Trophoblast cell (in vitro differentiated cells and primary cell): ENCODE results near the gene ADCY5.

Source experiments
- DNase-seq, 2 donors: peaks; one replicate each; pipeline ENCODE4 v3.0.0-alpha.2; 2016
- H2AFZ ChIP-seq: 2 replicates; pipeline ENCODE4 v1.6.1; 2013; ENCODE audit warnings: low read length, moderate library complexity, mild to moderate bottlenecking; ENCODE audit not compliant: insufficient read depth, poor library complexity
- H2AK5ac ChIP-seq: 2 replicates; pipeline ENCODE4 v1.6.1; 2013; ENCODE audit warnings: mild to moderate bottlenecking, low read length
- H2BK120ac ChIP-seq: 2 replicates; pipeline ENCODE4 v1.6.1; 2013; ENCODE audit warnings: low read length, mild to moderate bottlenecking, moderate library complexity; ENCODE audit not compliant: insufficient read depth, poor library complexity
- H2BK12ac ChIP-seq: 2 replicates; pipeline ENCODE4 v1.6.1; 2013; ENCODE audit warnings: mild to moderate bottlenecking, low read length, moderate library complexity
- H2BK5ac ChIP-seq: 2 replicates; pipeline ENCODE4 v1.6.1; 2013; ENCODE audit warnings: low read length, low read depth, moderate library complexity, mild to moderate bottlenecking; ENCODE audit not compliant: poor library complexity
- H3K14ac ChIP-seq: 2 replicates; pipeline ENCODE4 v1.6.1; 2013; ENCODE audit warnings: mild to moderate bottlenecking, low read length
- H3K18ac ChIP-seq: 2 replicates; pipeline ENCODE4 v1.6.1; 2013; ENCODE audit warnings: mild to moderate bottlenecking, low read length
- H3K23ac ChIP-seq: 2 replicates; pipeline ENCODE4 v1.6.1; 2013; ENCODE audit warnings: low read length
- H3K27ac ChIP-seq: 2 replicates; pipeline ENCODE4 v1.5.1; 2013; ENCODE audit warnings: low read depth, mild to moderate bottlenecking, inconsistent platforms, low read length, moderate library complexity
- H3K27me3 ChIP-seq: 2 replicates; pipeline ENCODE4 v1.6.1; 2013; ENCODE audit warnings: inconsistent platforms, mild to moderate bottlenecking, low read length, moderate library complexity; ENCODE audit not compliant: insufficient read depth
- H3K36me3 ChIP-seq, 2 experiments: 1 replicate in 1 of 2; 2 replicates in 1 of 2; pipeline ENCODE4 v1.6.1; 2013; ENCODE audit warnings: low read length in 2 of 2, mild to moderate bottlenecking in 2 of 2, moderate library complexity in 1 of 2; ENCODE audit not compliant: insufficient read depth in 2 of 2, control insufficient read depth in 1 of 2
- H3K4ac ChIP-seq: 2 replicates; pipeline ENCODE4 v1.6.1; 2013; ENCODE audit warnings: low read depth, mild to moderate bottlenecking, low read length, moderate library complexity
- H3K4me1 ChIP-seq, 2 experiments: 1 replicate in 1 of 2; 2 replicates in 1 of 2; pipeline ENCODE4 v1.6.1; 2013; ENCODE audit warnings: low read length in 2 of 2, mild to moderate bottlenecking in 2 of 2, moderate library complexity in 1 of 2; ENCODE audit not compliant: insufficient read depth in 2 of 2, control insufficient read depth in 1 of 2
- H3K4me2 ChIP-seq: 2 replicates; pipeline ENCODE4 v1.6.1; 2013; ENCODE audit warnings: inconsistent platforms, mild to moderate bottlenecking, low read length, moderate library complexity
- H3K4me3 ChIP-seq: 2 replicates; pipeline ENCODE4 v1.5.1; 2013; ENCODE audit warnings: mild to moderate bottlenecking, low read depth, low read length, inconsistent platforms
- H3K79me1 ChIP-seq: one replicate; pipeline ENCODE4 v1.6.1; 2013; ENCODE audit warnings: low read length
- H3K79me2 ChIP-seq: 2 replicates; pipeline ENCODE4 v1.6.1; 2013; ENCODE audit warnings: low read length, mild to moderate bottlenecking; ENCODE audit not compliant: control insufficient read depth, insufficient read depth, poor library complexity
- H3K9ac ChIP-seq: 2 replicates; pipeline ENCODE4 v1.6.1; 2013; ENCODE audit warnings: mild to moderate bottlenecking, low read length
- H3K9me3 ChIP-seq: 2 replicates; pipeline ENCODE4 v1.6.1; 2013; ENCODE audit warnings: low read depth, mild to moderate bottlenecking, control low read depth, inconsistent platforms, low read length; ENCODE audit not compliant: insufficient read depth
- H4K12ac ChIP-seq: 2 replicates; pipeline ENCODE4 v1.6.1; 2013; ENCODE audit warnings: low read depth, mild to moderate bottlenecking, low read length, moderate library complexity
- H4K8ac ChIP-seq: 2 replicates; pipeline ENCODE4 v1.6.1; 2013; ENCODE audit warnings: low read depth, mild to moderate bottlenecking, low read length, moderate library complexity
- H4K91ac ChIP-seq: one replicate; pipeline ENCODE4 v1.6.1; 2013; ENCODE audit warnings: low read depth, mild to moderate bottlenecking, low read length, moderate library complexity
- WGBS: extraction: QIAGEN DNeasy Blood & Tissue Kit; methylation state at CpG from one replicate; pipeline ENCODE4 v1.1.7; 2013; ENCODE audit warnings: missing lambda C conversion rate; ENCODE audit not compliant: insufficient read length, insufficient coverage; ENCODE audit errors: extremely low coverage; 5-methylcytosine and 5-hydroxymethylcytosine counted together

The ADCY5 gene

GRCh38 chr3:123392368-123392767 lies 56.5 kb downstream of the ADCY5 start:
- H2BK12ac ChIP-seq: no peak overlapping the region
- H4K8ac ChIP-seq: no peak overlapping the region
- no peak overlapping the region for H2BK5ac ChIP-seq
- H3K4me2 ChIP-seq: no peak overlapping the region
- H3K4me1 ChIP-seq: peaks cover 0 to 3% of the 10 kb centered on the region in 2 experiments
- no peak overlapping the region for H2BK120ac ChIP-seq
- no peak overlapping the region for H3K4ac ChIP-seq
- no peak overlapping the region for H4K91ac ChIP-seq
- H3K79me2 ChIP-seq: no peaks in the 10 kb centered on the region
- no peak overlapping the region for H3K27ac ChIP-seq
- no peak overlapping the region for H3K23ac ChIP-seq
- no peak overlapping the region for H3K4me3 ChIP-seq
- H2AFZ ChIP-seq: no peak overlapping the region
- DNase-seq: no peak
- H3K79me1 ChIP-seq: no peaks in the 10 kb centered on the region
- no peak overlapping the region for H3K18ac ChIP-seq
- H2AK5ac ChIP-seq: no peak overlapping the region
- no peaks in the 10 kb centered on the region for H3K27me3 ChIP-seq
- peaks cover 6% of the 10 kb centered on the region for H3K9me3 ChIP-seq
- no peak overlapping the region for H3K9ac ChIP-seq
- H3K14ac ChIP-seq: no peak overlapping the region
- H4K12ac ChIP-seq: no peak overlapping the region
- no peaks in the 10 kb centered on the region for H3K36me3 ChIP-seq
- no CpG with 5 or more reads among the region's 5 CpGs for WGBS

DNA sequence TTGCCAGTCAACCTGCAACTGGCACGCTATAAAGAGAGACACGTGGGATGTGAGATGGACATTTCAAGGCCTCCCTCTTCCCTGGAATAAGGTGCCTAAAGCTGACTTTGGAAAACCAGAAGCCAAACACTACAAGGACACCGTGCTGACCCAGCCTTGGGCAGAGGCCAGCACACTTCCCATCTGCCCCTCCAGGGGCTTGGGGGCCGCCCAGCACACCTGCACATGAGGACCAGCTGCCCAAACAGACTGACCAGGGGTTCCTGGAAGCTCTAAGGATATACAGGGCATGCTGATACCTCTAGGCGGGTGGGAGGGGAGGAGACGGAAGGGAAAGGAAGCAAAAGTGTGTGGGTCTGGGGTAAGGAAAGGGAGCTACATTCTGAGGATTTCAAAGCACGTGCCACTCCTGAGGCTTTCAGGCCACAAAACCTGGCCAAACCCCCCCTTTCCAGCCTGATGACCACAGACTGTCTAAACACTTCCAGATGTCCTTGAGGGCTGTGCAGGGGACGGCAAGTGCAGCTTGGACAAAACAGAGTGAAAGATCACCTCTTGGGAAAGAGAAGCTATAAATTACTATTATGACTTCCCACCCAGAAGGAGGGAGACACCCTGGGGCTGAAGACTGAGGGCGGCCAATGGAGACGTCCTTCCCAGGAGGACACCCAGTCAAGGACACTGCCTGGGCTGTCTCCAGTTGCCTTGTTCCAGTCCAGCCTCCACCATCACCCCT lies 57.9 kb downstream of the ADCY5 start:
- H3K79me1 ChIP-seq: no peaks in the 10 kb centered on the region
- WGBS: no CpG with 5 or more reads among the region's 10 CpGs
- H3K36me3 ChIP-seq: no peaks in the 10 kb centered on the region
- H3K14ac ChIP-seq: no peak overlapping the region
- H4K12ac ChIP-seq: no peak overlapping the region
- no peaks in the 10 kb centered on the region for H3K27me3 ChIP-seq
- no peak overlapping the region for H3K4me2 ChIP-seq
- peaks cover 5% of the 10 kb centered on the region for H3K9me3 ChIP-seq
- no peak overlapping the region for H3K27ac ChIP-seq
- H4K91ac ChIP-seq: no peak overlapping the region
- no peak overlapping the region for H3K23ac ChIP-seq
- H2AK5ac ChIP-seq: no peak overlapping the region
- H3K4me3 ChIP-seq: no peak overlapping the region
- H3K4ac ChIP-seq: no peak overlapping the region
- no peak for DNase-seq
- H3K9ac ChIP-seq: peak overlapping the region; percentile 34
- H2BK120ac ChIP-seq: no peak overlapping the region
- H3K4me1 ChIP-seq: peaks cover under 1 to 3% of the 10 kb centered on the region in 2 experiments
- no peak overlapping the region for H2AFZ ChIP-seq
- peak overlapping the region; percentile 9 for H4K8ac ChIP-seq
- no peak overlapping the region for H3K18ac ChIP-seq
- no peak overlapping the region for H2BK5ac ChIP-seq
- H3K79me2 ChIP-seq: no peaks in the 10 kb centered on the region
- no peak overlapping the region for H2BK12ac ChIP-seq

DNA sequence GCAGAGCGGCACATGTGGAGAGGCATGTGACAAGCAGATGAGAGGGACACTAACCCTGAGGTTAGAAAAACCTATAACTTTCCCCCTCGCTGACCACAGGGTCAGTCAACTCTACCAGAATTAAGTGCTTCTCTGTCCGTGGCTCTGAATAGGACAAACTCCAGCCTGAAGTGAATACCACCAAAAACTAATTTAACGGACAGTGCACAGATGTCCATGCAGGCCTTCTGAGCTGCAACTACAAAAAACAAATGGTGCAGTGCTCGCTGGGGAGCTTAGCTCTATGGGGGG lies 59.3 kb downstream of the ADCY5 start:
- H3K23ac ChIP-seq: no peak overlapping the region
- H3K79me2 ChIP-seq: no peaks in the 10 kb centered on the region
- H4K8ac ChIP-seq: no peak overlapping the region
- H3K4me3 ChIP-seq: no peak overlapping the region
- H3K9me3 ChIP-seq: peaks cover 5% of the 10 kb centered on the region
- no peak overlapping the region for H2BK120ac ChIP-seq
- H3K27me3 ChIP-seq: no peaks in the 10 kb centered on the region
- no peak overlapping the region for H3K4me2 ChIP-seq
- no peak overlapping the region for H2AK5ac ChIP-seq
- no peak overlapping the region for H3K9ac ChIP-seq
- H2BK12ac ChIP-seq: no peak overlapping the region
- no peak overlapping the region for H3K18ac ChIP-seq
- no peak overlapping the region for H2AFZ ChIP-seq
- H3K4me1 ChIP-seq: peaks cover 3 to 4% of the 10 kb centered on the region in 2 experiments
- no peaks in the 10 kb centered on the region for H3K79me1 ChIP-seq
- H2BK5ac ChIP-seq: no peak overlapping the region
- no peak overlapping the region for H3K4ac ChIP-seq
- H3K36me3 ChIP-seq: no peaks in the 10 kb centered on the region
- H4K12ac ChIP-seq: no peak overlapping the region
- H3K14ac ChIP-seq: no peak overlapping the region
- DNase-seq: no peak
- no peak overlapping the region for H4K91ac ChIP-seq
- WGBS: no CpG with 5 or more reads among the region's 5 CpGs
- no peak overlapping the region for H3K27ac ChIP-seq

GRCh38 chr3:123388811-123389627 lies 59.9 kb downstream of the ADCY5 start:
- H2BK120ac ChIP-seq: no peak overlapping the region
- H3K79me1 ChIP-seq: no peaks in the 10 kb centered on the region
- H3K18ac ChIP-seq: no peak overlapping the region
- H3K79me2 ChIP-seq: no peaks in the 10 kb centered on the region
- H4K12ac ChIP-seq: no peak overlapping the region
- H3K27ac ChIP-seq: no peak overlapping the region
- H2BK12ac ChIP-seq: no peak overlapping the region
- no peak for DNase-seq
- no peak overlapping the region for H3K14ac ChIP-seq
- H2BK5ac ChIP-seq: no peak overlapping the region
- peaks cover 4 to 5% of the 10 kb centered on the region in 2 experiments for H3K4me1 ChIP-seq
- no peak overlapping the region for H4K8ac ChIP-seq
- H3K4me3 ChIP-seq: no peak overlapping the region
- H3K9me3 ChIP-seq: peaks cover 5% of the 10 kb centered on the region
- no peaks in the 10 kb centered on the region for H3K27me3 ChIP-seq
- H2AFZ ChIP-seq: no peak overlapping the region
- H3K4ac ChIP-seq: no peak overlapping the region
- H3K9ac ChIP-seq: no peak overlapping the region
- H3K4me2 ChIP-seq: no peak overlapping the region
- no peaks in the 10 kb centered on the region for H3K36me3 ChIP-seq
- no peak overlapping the region for H3K23ac ChIP-seq
- H4K91ac ChIP-seq: no peak overlapping the region
- H2AK5ac ChIP-seq: no peak overlapping the region
- WGBS: no CpG with 5 or more reads among the region's 15 CpGs
